ENCODE measurements around the gene MRC1. TPM values are rescaled to one million over a fixed set of nuclear protein-coding genes. Genes with fewer than 3 reads are reported as not detected.

Gene MRC1
- total and polyA plus RNA-seq, 2 of the 8 experiments (the other 6 are each of a cell fraction or from before 2014, with no cell fraction given): 0.03 to 0.06 TPM

DNA sequence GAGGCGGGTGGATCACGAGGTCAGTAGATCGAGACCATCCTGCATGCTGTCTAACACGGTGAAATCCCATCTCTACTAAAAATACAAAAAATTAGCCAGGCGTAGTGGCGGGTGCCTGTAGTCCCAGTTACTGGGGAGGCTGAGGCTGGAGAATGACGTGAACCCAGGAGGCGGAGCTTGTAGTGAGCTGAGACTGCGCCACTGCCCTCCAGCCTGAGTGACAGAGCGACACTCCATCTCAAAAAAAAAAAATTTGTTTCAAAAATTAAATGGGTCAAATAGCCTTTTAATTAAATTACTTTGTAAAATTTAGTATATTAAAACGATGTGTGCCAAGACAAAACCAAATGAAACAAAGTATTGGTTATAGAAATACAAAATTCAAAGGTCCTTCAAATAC is 6.8 kb upstream of the MRC1 start:
- Histone ChIP-seq H2BK20ac (ENCODE audit: low read length) (no peak overlapping the region), H3K9me3 (ENCODE audit: insufficient read depth in 2 of 2, low read depth in 1 of 2, low read length in 1 of 2) (no peaks in the 10 kb centered on the region), H2BK12ac (ENCODE audit: low read depth, low read length) (no peak overlapping the region), H3K4me1 (replicated peaks in 1 of 4; ENCODE audit: control insufficient read depth in 3 of 4, insufficient read depth in 4 of 4, low read length in 3 of 4) (no peaks in the 10 kb centered on the region), H3K9ac (replicated peaks in 1 of 4; ENCODE audit: extremely low read depth in 1 of 4, low read depth in 3 of 4, low read length in 3 of 4) (no peak overlapping the region), H4K20me1 (replicated peaks in 1 of 2; ENCODE audit: control insufficient read depth in 1 of 2, insufficient read depth in 2 of 2, low read length in 2 of 2) (peaks cover 0 to 2% of the 10 kb centered on the region in 2 experiments), H2AK5ac (ENCODE audit: low read depth, low read length) (no peak overlapping the region), H3K4ac (replicated peaks; ENCODE audit: insufficient read length, low read depth, low read length) (no peak overlapping the region), H2BK120ac (replicated peaks; ENCODE audit: low read depth, low read length) (no peak overlapping the region), H3K27me3 (replicated peaks in 1 of 4; ENCODE audit: control insufficient read depth in 3 of 4, extremely low read depth in 1 of 4, insufficient read depth in 3 of 4, low read length in 3 of 4) (no peaks in the 10 kb centered on the region), H3K36me3 (ENCODE audit: control insufficient read depth in 2 of 4, insufficient read depth in 4 of 4, low read length in 3 of 4) (no peaks in the 10 kb centered on the region), H2AFZ (ENCODE audit: low read length) (no peak overlapping the region), H3K79me2 (ENCODE audit: control insufficient read depth in 1 of 2, insufficient read depth in 2 of 2, low read length in 2 of 2) (no peaks in the 10 kb centered on the region), H3K23me2 (ENCODE audit: low read depth, low read length) (peaks cover 2% of the 10 kb centered on the region; the same call in 1 of the 2 replicates), H4K8ac (ENCODE audit: extremely low read depth, insufficient read depth, low read length) (no peak overlapping the region), H3K18ac (ENCODE audit: extremely low read depth, low read length) (no peak overlapping the region), H3K23ac (ENCODE audit: insufficient read length) (no peak overlapping the region), H4K91ac (replicated peaks; ENCODE audit: insufficient read length, low read length) (no peak overlapping the region), H3K27ac (ENCODE audit: low read depth, low read length) (no peak overlapping the region), H4K5ac (ENCODE audit: insufficient read length, low read depth, low read length) (no peak overlapping the region), H2BK5ac (ENCODE audit: low read depth, low read length) (no peak overlapping the region), H2BK15ac (ENCODE audit: low read length) (no peak overlapping the region), H3K56ac (replicated peaks; ENCODE audit: insufficient read length, low read depth, low read length) (no peak overlapping the region), H3K4me3 (ENCODE audit: extremely low read depth in 1 of 4, insufficient read depth in 2 of 4, low read depth in 3 of 4, low read length in 4 of 4) (no peak overlapping the region), H3K79me1 (ENCODE audit: low read depth, low read length) (no peaks in the 10 kb centered on the region), H3K4me2 (ENCODE audit: insufficient read depth in 1 of 2, low read depth in 2 of 2, low read length in 2 of 2) (no peak overlapping the region), H3K14ac (ENCODE audit: insufficient read length) (no peak overlapping the region)
- DNase-seq (ENCODE audit: low read depth in 1 of 2, low spot score in 2 of 2) (no peak), FAIRE-seq (no peak)
- 89% methylated on average over 11 of the region's 11 CpGs; no CpG with 5 or more reads in 1 of the 2 experiments for WGBS, 2 experiments (ENCODE audit: extremely low coverage in 1 of 2, insufficient coverage in 1 of 2, insufficient read length in 1 of 2, insufficient replicate concordance in 2 of 2, low coverage in 1 of 2, low lambda C conversion rate in 2 of 2, missing lambda C conversion rate in 1 of 2)
- no peak for TF ChIP-seq SUZ12 (IDR thresholded peaks at IDR 0.05; ENCODE audit: low read length)
- TF ChIP-seq HDAC6 (IDR thresholded peaks at IDR 0.05; ENCODE audit: low read depth, low read length): no peak
- no peak for TF ChIP-seq ASH2L (IDR thresholded peaks at IDR 0.05; ENCODE audit: low read length)
- no peak for TF ChIP-seq JUND (IDR thresholded peaks at IDR 0.05; ENCODE audit: low read length)
- no peak for TF ChIP-seq EP300 (IDR thresholded peaks at IDR 0.05; ENCODE audit: borderline replicate concordance in 1 of 2, low read depth in 2 of 2, low read length in 2 of 2)
- no peak for TF ChIP-seq POLR2AphosphoS5 (IDR thresholded peaks at IDR 0.05; ENCODE audit: low read depth, low read length)
- TF ChIP-seq BRCA1 (IDR thresholded peaks at IDR 0.05; ENCODE audit: low read depth, low read length): no peak
- TF ChIP-seq, protein P1, sequence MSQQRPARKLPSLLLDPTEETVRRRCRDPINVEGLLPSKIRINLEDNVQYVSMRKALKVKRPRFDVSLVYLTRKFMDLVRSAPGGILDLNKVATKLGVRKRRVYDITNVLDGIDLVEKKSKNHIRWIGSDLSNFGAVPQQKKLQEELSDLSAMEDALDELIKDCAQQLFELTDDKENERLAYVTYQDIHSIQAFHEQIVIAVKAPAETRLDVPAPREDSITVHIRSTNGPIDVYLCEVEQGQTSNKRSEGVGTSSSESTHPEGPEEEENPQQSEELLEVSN (IDR thresholded peaks at IDR 0.05): no peak
- no peak for TF ChIP-seq POLR2A (IDR thresholded peaks at IDR 0.05; ENCODE audit: control extremely low read depth in 1 of 2, low read depth in 2 of 2, low read length in 2 of 2)
- no peak for TF ChIP-seq PHF8 (conservative IDR thresholded peaks at IDR 0.05; ENCODE audit: low read depth, low read length)
- TF ChIP-seq RAD21 (IDR thresholded peaks at IDR 0.05 in 1 of 2, conservative IDR thresholded peaks at IDR 0.05 in 1 of 2; ENCODE audit: low read depth in 2 of 2, low read length in 2 of 2): no peak
- no peak for TF ChIP-seq GTF2F1 (IDR thresholded peaks at IDR 0.05; ENCODE audit: borderline replicate concordance, low read depth, low read length)
- no peak for TF ChIP-seq TEAD4 (IDR thresholded peaks at IDR 0.05; ENCODE audit: low read depth, low read length)
- CTCF ChIA-PET (ENCODE audit: partially characterized antibody): interaction anchor here (0.6 to 1.2 kb wide), 3 partner anchors 60 to 599 kb away, joined by 3 to 5 read pairs (median 3); no protein-coding TSS in a partner anchor
- POLR2A ChIA-PET (ENCODE audit: partially characterized antibody): no interaction called here
